Fibroblast of peridontal ligament (primary cell): ENCODE measurements around the gene SPG11.

Experiments used
- DNase-seq: peaks from one replicate; pipeline ENCODE4 v3.0.0-alpha.2; 2010; ENCODE audit errors: extremely low read depth

Gene SPG11

DNA sequence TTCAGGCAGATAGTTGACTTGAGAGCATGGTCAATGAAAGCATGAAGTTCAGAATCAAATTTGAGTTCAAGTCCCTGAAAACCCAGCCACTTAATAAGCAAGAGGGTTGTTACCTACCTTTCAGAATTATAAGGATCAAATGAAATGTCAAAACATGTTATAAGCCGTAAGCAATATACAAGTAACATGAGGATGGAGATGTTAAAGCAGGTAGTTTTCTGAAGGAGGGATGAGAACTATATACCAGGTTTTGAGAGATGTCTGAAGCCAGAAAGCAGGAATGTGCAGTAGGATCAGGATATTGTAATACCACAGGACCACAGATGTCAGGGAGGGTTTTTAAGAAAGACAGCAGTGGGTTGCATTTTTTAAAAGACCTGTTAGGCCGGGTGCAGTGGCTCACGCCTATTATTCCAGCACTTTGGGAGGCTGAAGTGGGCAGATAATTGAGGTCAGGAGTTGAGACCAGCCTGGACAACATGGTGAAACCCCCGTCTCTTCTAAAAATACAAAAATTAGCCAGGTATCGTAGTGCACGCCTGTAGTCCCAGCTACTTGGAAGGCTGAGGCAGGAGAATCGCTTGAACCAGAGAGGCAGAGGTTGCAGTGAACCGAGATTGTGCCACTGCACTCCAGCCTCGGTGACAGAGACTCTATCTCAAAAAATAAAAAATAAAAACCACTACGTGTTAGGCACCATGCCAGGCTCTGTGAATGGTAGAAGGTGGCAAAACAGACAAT lies 133.4 kb downstream of the SPG11 start:
- no peak for DNase-seq

DNA sequence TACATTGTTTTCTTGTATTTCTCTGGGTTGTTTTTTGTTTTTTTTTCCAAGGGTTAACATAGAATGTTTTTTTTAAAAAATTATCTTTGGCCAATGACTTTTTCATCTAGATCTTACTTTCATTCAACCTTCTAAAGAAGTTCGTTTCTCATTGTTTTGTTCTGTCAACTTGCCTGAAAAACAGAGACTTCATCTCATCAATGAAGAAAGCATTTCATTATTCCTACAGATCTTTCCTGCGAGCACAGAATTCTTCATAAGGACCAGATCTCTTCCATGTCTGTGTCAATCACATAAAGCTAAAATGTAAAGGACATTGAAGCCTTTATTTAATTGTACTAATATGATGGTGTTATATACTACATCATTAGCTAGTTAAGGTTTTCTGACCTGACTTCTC lies 136.2 kb downstream of the SPG11 start:
- DNase-seq, result no peak

DNA sequence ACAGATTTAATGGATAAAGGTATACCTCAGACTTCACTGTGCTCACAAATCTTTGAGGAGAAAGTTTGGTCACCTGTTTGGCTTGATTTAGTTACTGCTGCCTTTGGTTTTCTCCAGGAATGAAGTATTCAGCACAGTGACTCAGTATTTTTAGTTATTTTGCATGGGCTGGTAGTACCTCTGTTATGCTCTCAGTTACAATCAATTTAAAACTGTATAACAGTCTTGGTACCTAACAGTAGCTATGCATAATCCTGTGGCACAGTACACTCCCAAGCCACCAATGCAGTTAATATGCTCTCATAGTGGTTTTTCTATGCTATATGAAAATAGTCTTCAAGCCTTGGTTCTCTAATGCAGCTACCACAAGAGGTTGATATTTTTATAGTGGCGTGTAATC lies 138.4 kb downstream of the SPG11 start:
- no peak for DNase-seq

DNA sequence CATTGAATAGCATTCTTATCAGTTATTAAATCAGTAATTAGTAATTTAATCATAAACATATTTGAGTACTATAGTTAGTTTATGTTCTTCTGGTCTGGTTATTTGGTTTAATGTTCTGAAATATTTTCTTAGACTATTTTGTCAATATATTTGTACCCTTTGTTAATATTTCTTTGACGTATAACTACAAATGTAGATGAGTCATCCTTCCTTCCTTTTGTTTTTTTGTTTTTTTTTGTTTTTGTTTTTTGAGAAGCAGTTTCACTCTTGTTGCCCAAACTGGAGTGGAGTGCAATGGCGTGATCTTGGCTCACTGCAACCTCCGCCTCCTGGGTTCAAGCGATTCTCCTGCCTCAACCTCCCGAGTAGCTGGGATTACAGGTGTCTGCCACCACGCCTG lies 143.9 kb downstream of the SPG11 start:
- DNase-seq, result no peak

DNA sequence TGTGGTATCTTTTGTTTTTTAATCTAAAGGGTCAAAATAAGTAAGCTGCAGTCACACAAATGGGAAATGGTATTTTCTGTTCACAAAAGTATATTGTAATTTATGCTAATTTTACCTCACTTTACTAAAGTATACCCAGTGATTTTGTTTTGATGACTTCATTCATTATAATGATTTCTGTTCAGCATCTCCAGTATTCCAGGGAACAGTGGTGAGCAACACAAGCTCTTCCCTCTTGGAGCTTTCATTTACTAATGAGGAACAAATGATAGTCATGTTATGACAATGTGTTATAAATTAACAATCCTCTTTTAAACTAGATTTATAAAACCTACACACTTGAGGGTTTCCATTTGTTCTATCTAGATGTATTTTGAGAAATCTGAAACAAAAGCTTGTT lies 147.0 kb downstream of the SPG11 start:
- DNase-seq, result no peak
